Measurements from ENCODE around the gene GSG1L2.
A peak's percentile ranks its signal among the peaks of the same experiment; 100 is the strongest.

The GSG1L2 gene

GRCh38 chr17:9805769-9806168 lies 16.1 kb downstream of the GSG1L2 start:
- DNase-seq: no peak
- Histone ChIP-seq H3K9me3 (ENCODE audit: severe bottlenecking) (no peaks in the 10 kb centered on the region), H3K27ac (no peak overlapping the region), H3K27me3 (ENCODE audit: insufficient read depth, low read depth, severe bottlenecking) (no peaks in the 10 kb centered on the region), H3K4me3 (ENCODE audit: low read depth, low read length) (no peak overlapping the region), H3K36me3 (no peaks in the 10 kb centered on the region)
- TF ChIP-seq CTCF (IDR thresholded peaks at IDR 0.05; ENCODE audit: low read depth, low read length): no peak

- Histone ChIP-seq H3K27ac (no peak overlapping the region), H3K9me3 (ENCODE audit: severe bottlenecking) (no peaks in the 10 kb centered on the region), H3K36me3 (no peaks in the 10 kb centered on the region), H3K27me3 (ENCODE audit: insufficient read depth, low read depth, severe bottlenecking) (no peaks in the 10 kb centered on the region), H3K4me3 (ENCODE audit: low read depth, low read length) (no peak overlapping the region)
- DNase-seq: no peak
- no peak for TF ChIP-seq CTCF (IDR thresholded peaks at IDR 0.05; ENCODE audit: low read depth, low read length)
Observed at GRCh38 chr17:9802697-9803096, 19.2 kb downstream of the GSG1L2 start.

GRCh38 chr17:9802294-9802693 lies 19.6 kb downstream of the GSG1L2 start:
- no peak overlapping the region for H3K4me3 ChIP-seq (ENCODE audit: low read depth, low read length)
- no peaks in the 10 kb centered on the region for H3K9me3 ChIP-seq (ENCODE audit: severe bottlenecking)
- DNase-seq: no peak
- no peaks in the 10 kb centered on the region for H3K27me3 ChIP-seq (ENCODE audit: insufficient read depth, low read depth, severe bottlenecking)
- H3K36me3 ChIP-seq: no peaks in the 10 kb centered on the region
- H3K27ac ChIP-seq: no peak overlapping the region
- no peak for TF ChIP-seq CTCF (IDR thresholded peaks at IDR 0.05; ENCODE audit: low read depth, low read length)

- Histone ChIP-seq H3K4me3 (ENCODE audit: low read depth, low read length) (no peak overlapping the region), H3K27me3 (ENCODE audit: insufficient read depth, low read depth, severe bottlenecking) (no peaks in the 10 kb centered on the region), H3K36me3 (no peaks in the 10 kb centered on the region), H3K9me3 (ENCODE audit: severe bottlenecking) (no peaks in the 10 kb centered on the region), H3K27ac (no peak overlapping the region)
- DNase-seq: no peak
- TF ChIP-seq CTCF (IDR thresholded peaks at IDR 0.05; ENCODE audit: low read depth, low read length): no peak
Observed at GRCh38 chr17:9801505-9801904, 20.4 kb downstream of the GSG1L2 start.

- no peak for DNase-seq
- no peak for TF ChIP-seq CTCF (IDR thresholded peaks at IDR 0.05; ENCODE audit: low read depth, low read length)
- H3K9me3 ChIP-seq (ENCODE audit: severe bottlenecking): no peaks in the 10 kb centered on the region
- no peaks in the 10 kb centered on the region for H3K36me3 ChIP-seq
- no peak overlapping the region for H3K4me3 ChIP-seq (ENCODE audit: low read depth, low read length)
- no peaks in the 10 kb centered on the region for H3K27me3 ChIP-seq (ENCODE audit: insufficient read depth, low read depth, severe bottlenecking)
- H3K27ac ChIP-seq: no peak overlapping the region
Observed at GRCh38 chr17:9798724-9799123, 23.2 kb downstream of the GSG1L2 start.

- no peak overlapping the region for H3K27ac ChIP-seq
- no peaks in the 10 kb centered on the region for H3K9me3 ChIP-seq (ENCODE audit: severe bottlenecking)
- no peaks in the 10 kb centered on the region for H3K36me3 ChIP-seq
- no peak for DNase-seq
- no peaks in the 10 kb centered on the region for H3K27me3 ChIP-seq (ENCODE audit: insufficient read depth, low read depth, severe bottlenecking)
- peak; percentile 27; the same call in 1 of the 2 replicates for TF ChIP-seq CTCF (IDR thresholded peaks at IDR 0.05; ENCODE audit: low read depth, low read length)
- no peak overlapping the region for H3K4me3 ChIP-seq (ENCODE audit: low read depth, low read length)
Observed at GRCh38 chr17:9798008-9798407, 23.9 kb downstream of the GSG1L2 start.
